ENCODE data around the gene QSER1. TPM values are rescaled to one million over a fixed set of nuclear protein-coding genes. Genes with fewer than 3 reads are reported as not detected.
"Not testable (repeated sequence)": the region's sequence is repeated elsewhere in the genome, so short reads cannot be mapped to it uniquely, and the experiment has no call there.

QSER1 gene
- total RNA-seq, 6 donors from 2014 or later = 17.5 to 53.0 (median 23.1) TPM

- TF ChIP-seq CTCF (IDR thresholded peaks at IDR 0.05) (no peak), EP300 (IDR thresholded peaks at IDR 0.05) (no peak), POLR2A (IDR thresholded peaks at IDR 0.05) (no peak), POLR2AphosphoS5 (IDR thresholded peaks at IDR 0.05) (no peak)
- ATAC-seq (ENCODE audit: low FRiP score in 2 of 2) (no peak), DNase-seq (no peak)
- Histone ChIP-seq H3K27me3 (no peaks in the 10 kb centered on the region), H3K27ac (no peak overlapping the region), H3K9me3 (no peaks in the 10 kb centered on the region), H3K4me3 (no peak overlapping the region), H3K4me1 (no peaks in the 10 kb centered on the region), H3K36me3 (no peaks in the 10 kb centered on the region)
- WGBS, 2 donors = 73 to 80% methylated on average over 3 of the region's 3 CpGs
Observed at GRCh38 chr11:32883421-32883820, 9.2 kb upstream of the QSER1 start.

DNA sequence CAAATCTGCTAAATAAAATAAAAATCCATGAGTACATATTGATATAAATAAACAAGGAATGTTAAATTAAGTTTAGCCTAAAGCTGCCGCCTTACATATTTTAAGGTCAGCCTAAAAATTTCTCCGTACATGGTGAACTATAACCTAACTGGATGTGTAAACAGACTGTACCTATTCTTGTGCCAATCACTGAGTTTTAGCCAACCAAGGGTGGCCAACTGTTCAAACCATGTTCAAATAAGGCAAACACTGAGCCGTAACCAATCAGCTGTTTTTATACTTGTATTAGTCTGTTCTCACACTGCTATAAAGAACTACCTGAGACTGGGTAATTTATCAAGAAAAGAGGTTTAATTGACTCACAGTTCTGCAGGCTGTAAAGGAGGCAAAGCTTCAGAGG lies 8.6 kb upstream of the QSER1 start:
- no peaks in the 10 kb centered on the region for H3K4me1 ChIP-seq
- H3K27ac ChIP-seq = no peak overlapping the region
- no peaks in the 10 kb centered on the region for H3K9me3 ChIP-seq
- H3K36me3 ChIP-seq = no peaks in the 10 kb centered on the region
- DNase-seq (no peak), ATAC-seq (ENCODE audit: low FRiP score in 2 of 2) (no peak)
- 89 to 94% methylated on average over 3 of the region's 3 CpGs for WGBS, 2 donors
- no peak overlapping the region for H3K4me3 ChIP-seq
- no peaks in the 10 kb centered on the region for H3K27me3 ChIP-seq
- TF ChIP-seq POLR2A (IDR thresholded peaks at IDR 0.05) (no peak), CTCF (IDR thresholded peaks at IDR 0.05) (no peak), POLR2AphosphoS5 (IDR thresholded peaks at IDR 0.05) (no peak), EP300 (IDR thresholded peaks at IDR 0.05) (no peak)

- H3K9me3 ChIP-seq = no peaks in the 10 kb centered on the region
- H3K36me3 ChIP-seq = no peaks in the 10 kb centered on the region
- H3K27me3 ChIP-seq = no peaks in the 10 kb centered on the region
- ATAC-seq (ENCODE audit: low FRiP score in 2 of 2) = no peak
- 56 to 67% methylated on average over 3 of the region's 3 CpGs for WGBS, 2 donors
- DNase-seq = no peak
- TF ChIP-seq EP300 (IDR thresholded peaks at IDR 0.05) (no peak), POLR2A (IDR thresholded peaks at IDR 0.05) (no peak), CTCF (IDR thresholded peaks at IDR 0.05) (peak in 3 of 6 experiments; percentile 13 to 16 (median 15)), POLR2AphosphoS5 (IDR thresholded peaks at IDR 0.05) (no peak)
- H3K4me1 ChIP-seq = no peaks in the 10 kb centered on the region
- no peak overlapping the region for H3K4me3 ChIP-seq
- no peak overlapping the region for H3K27ac ChIP-seq
Observed at GRCh38 chr11:32884770-32885384, 7.7 kb upstream of the QSER1 start.

GRCh38 chr11:32885556-32885955 lies 7.1 kb upstream of the QSER1 start:
- ATAC-seq (ENCODE audit: low FRiP score in 2 of 2) = no peak
- H3K4me1 ChIP-seq = no peaks in the 10 kb centered on the region
- no peaks in the 10 kb centered on the region for H3K27me3 ChIP-seq
- H3K27ac ChIP-seq = no peak overlapping the region
- H3K4me3 ChIP-seq = no peak overlapping the region
- no peak for DNase-seq
- no peaks in the 10 kb centered on the region for H3K9me3 ChIP-seq
- H3K36me3 ChIP-seq = no peaks in the 10 kb centered on the region
- TF ChIP-seq CTCF (IDR thresholded peaks at IDR 0.05) (no peak), POLR2A (IDR thresholded peaks at IDR 0.05) (no peak), POLR2AphosphoS5 (IDR thresholded peaks at IDR 0.05) (no peak), EP300 (IDR thresholded peaks at IDR 0.05) (no peak)
- 92 to 93% methylated on average over 5 to 9 of the region's 9 CpGs for WGBS, 2 donors

GRCh38 chr11:32886180-32886579 lies 6.4 kb upstream of the QSER1 start:
- H3K4me1 ChIP-seq = peaks cover 0 to under 1% (median 0%) of the 10 kb centered on the region in 4 donors
- WGBS, 2 donors = 82 to 93% methylated on average over 3 of the region's 3 CpGs

GRCh38 chr11:32887707-32888383 lies 4.8 kb upstream of the QSER1 start:
- not testable (repeated sequence) for H3K27me3 ChIP-seq; H3K36me3 ChIP-seq; H3K4me1 ChIP-seq; H3K27ac ChIP-seq; ATAC-seq (ENCODE audit: low FRiP score in 2 of 2); H3K4me3 ChIP-seq; H3K9me3 ChIP-seq; DNase-seq
- WGBS, 2 donors = 92 to 93% methylated on average over 10 to 14 of the region's 20 CpGs

More at GRCh38 chr11:32886180-32886579, 6.4 kb upstream of the QSER1 start:
- no peak for ATAC-seq (ENCODE audit: low FRiP score in 2 of 2)
- DNase-seq = no peak
- Histone ChIP-seq H3K9me3 (no peaks in the 10 kb centered on the region), H3K27me3 (no peaks in the 10 kb centered on the region), H3K27ac (no peak overlapping the region), H3K36me3 (no peaks in the 10 kb centered on the region), H3K4me3 (no peak overlapping the region)
- TF ChIP-seq CTCF (IDR thresholded peaks at IDR 0.05) (no peak), EP300 (IDR thresholded peaks at IDR 0.05) (no peak), POLR2AphosphoS5 (IDR thresholded peaks at IDR 0.05) (no peak), POLR2A (IDR thresholded peaks at IDR 0.05) (no peak)

- H3K9me3 ChIP-seq; H3K27me3 ChIP-seq; H3K27ac ChIP-seq; ATAC-seq (ENCODE audit: low FRiP score in 2 of 2); H3K4me3 ChIP-seq; H3K36me3 ChIP-seq; H3K4me1 ChIP-seq: not testable (repeated sequence)
- peak in 1 of 2 donors; percentile 73 for DNase-seq
- WGBS, 2 donors = 97 to 98% methylated on average over 5 to 11 of the region's 17 CpGs
Observed at GRCh38 chr11:32888384-32888710, 4.3 kb upstream of the QSER1 start.
